Right renal cortex interstitium (tissue), 3 donors: Measurements from ENCODE around the gene COLEC12. TPM values are rescaled to one million over a fixed set of nuclear protein-coding genes. Genes with fewer than 3 reads are reported as not detected.

ENCODE experiments used
- DNase-seq, 3 donors: peaks; one replicate each; pipeline ENCODE4 v3.0.0-alpha.2; 2013; ENCODE audit warnings: low read depth in 3 of 3, low spot score in 2 of 3
- polyA plus RNA-seq, 3 donors: library from polyadenylated mRNA; unstranded; fragments of 120-200 nt; gene quantifications; one replicate each; pipeline ENCODE4 v1.2.1, GENCODE V29; 2013; ENCODE audit not compliant: insufficient read length in 3 of 3

Gene COLEC12
- polyA plus RNA-seq, 3 donors = 23.3 to 30.4 (median 27.9) TPM

- no peak for DNase-seq
Observed at GRCh38 chr18:476251-476664, 24.2 kb downstream of the COLEC12 start.

DNA sequence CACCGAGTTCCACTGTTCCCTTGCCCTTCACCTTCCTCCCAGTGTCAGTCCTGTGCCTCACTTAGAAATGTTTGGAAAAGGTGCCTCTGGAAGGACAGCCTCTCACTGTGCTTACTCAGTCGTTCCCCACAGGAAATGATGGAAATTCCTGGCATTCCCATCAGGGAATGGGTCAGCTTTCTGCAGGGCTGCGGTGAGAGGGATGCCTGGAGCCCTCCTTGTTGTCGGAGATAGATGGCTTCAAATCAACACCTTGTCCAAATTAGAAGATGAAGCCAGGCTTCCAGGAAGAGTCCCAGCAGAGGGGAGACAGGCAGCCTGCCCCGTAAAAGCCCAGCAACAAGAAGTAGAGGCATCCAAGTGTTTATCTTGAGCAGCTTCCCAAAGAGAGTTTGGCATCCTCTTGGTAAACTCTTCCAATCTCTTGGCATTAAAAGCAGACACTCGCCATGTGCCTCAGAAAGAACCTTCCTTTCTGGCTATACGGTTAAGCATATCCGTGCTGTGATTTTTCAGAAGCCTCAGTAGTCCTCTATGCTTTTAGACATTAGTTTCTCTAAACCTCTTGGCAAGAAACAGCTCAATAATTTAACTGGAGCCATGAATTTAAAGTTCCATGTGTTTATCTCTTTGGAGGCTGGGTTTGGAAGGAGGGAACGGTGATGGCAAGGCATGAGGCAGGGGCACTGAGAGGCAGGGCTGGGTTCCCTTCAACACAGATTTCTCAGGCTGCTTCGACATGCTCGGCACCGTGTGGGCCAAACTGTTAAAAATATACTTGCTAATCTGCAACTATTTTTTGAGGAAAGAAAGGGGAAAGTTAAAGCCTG, 25.1 kb downstream of the COLEC12 start:
- no peak for DNase-seq

- no peak for DNase-seq
Observed at GRCh38 chr18:474416-474815, 26.1 kb downstream of the COLEC12 start.

DNA sequence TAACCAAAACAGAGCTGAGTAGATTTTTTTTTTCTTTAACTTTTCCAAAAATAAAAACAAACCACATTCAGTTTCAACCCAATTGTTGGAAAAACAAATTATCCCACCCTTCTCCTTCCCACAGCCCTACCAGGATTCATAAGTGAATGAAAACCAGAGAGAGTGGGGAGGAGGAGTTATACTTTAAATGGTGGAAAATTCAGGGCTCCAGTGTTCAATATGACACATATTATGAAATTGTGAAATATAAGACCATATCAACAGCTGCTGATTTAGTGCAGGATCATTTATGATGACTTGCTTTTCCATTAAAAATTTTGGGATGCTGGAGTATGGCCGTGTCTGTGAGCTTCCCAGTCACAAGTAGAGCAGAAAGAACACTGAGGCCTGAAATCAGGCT, 26.7 kb downstream of the COLEC12 start:
- DNase-seq = no peak

- DNase-seq = no peak
Observed at GRCh38 chr18:471716-472115, 28.8 kb downstream of the COLEC12 start.

DNA sequence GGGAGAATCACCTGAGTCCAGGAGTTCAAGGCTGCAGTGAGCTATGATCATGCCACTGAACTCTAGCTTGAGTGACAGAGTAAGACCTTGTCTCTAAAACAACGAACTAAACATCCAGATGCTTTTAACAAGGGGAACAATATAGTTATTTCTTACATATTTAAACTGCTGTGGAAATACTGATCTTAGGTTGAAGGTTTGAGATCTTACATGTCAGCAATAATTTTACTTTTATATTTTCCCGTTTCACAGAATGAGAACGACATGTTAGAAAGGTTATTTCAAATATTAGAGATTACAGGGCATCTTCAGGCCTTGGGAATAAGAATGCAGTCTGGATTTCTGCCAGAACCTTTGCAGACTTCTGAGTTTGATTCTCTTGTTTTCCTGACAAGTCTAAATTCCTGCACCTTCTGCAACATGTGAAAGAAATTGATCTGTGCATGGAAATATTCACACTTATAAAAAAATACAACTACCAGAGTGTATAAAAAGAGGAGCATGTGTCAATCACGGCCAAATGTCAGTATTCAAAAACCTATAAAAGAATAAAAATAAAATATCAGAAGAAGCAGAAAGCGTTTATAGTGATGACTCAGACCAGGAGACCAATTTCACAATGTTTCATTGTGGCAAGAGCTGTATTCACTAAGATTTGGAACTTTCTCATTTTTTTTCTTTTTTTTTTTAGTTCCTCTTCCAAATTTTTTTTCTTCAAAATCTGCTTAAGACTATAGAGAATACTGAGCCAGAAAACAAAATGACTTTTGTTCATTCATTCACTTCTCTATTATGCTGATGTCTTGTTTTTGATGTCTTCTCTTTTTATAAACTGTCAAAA, 29.6 kb downstream of the COLEC12 start:
- no peak for DNase-seq

- no peak for DNase-seq
Observed at GRCh38 chr18:468955-469790, 31.3 kb downstream of the COLEC12 start.

- no peak for DNase-seq
Observed at GRCh38 chr18:463827-464541, 36.5 kb downstream of the COLEC12 start.

DNA sequence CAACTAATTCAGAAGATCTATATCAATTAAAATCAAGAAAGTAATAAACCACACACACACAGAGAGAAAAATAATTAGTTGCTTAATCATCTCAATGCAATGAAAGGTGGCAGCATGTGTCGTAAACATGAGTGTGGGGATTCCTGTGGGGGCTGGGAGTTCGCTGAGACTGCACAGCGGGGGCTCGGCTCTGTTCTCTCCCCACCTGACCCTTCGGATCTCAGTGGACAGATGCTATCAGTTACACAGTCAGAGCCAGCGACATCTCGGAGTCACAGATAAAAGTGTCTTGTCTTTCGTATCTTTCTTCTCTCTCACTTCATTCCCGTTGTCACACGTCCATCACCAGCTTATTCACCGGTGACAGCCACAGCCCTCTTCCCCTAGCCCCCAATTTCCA, 37.1 kb downstream of the COLEC12 start:
- DNase-seq = no peak

DNA sequence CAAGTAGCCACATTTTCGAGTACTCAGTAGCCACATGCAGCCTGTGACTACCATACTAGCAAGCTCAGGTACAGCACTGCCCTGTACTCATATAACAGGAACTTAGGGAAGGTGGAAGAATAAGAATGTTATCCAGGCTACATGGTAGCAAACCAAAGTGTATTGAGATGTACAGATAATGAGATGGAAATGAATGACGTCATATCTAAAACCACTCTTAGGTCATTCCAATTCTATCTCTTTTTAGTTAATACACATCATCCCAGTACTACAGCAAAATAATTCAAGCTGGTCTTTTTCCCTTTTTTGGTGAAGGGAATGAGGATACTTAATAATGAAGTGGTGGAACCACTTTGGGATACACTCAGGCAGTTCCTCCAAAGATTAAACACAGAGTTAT, 38.7 kb downstream of the COLEC12 start:
- no peak for DNase-seq

- DNase-seq = no peak
Observed at GRCh38 chr18:460791-461190, 39.7 kb downstream of the COLEC12 start.

GRCh38 chr18:459814-460593, 40.5 kb downstream of the COLEC12 start:
- DNase-seq = no peak

- no peak for DNase-seq
Observed at GRCh38 chr18:457521-458412, 42.7 kb downstream of the COLEC12 start.

GRCh38 chr18:457140-457519, 43.4 kb downstream of the COLEC12 start:
- DNase-seq = peak in 1 of 3 donors; percentile 47

DNA sequence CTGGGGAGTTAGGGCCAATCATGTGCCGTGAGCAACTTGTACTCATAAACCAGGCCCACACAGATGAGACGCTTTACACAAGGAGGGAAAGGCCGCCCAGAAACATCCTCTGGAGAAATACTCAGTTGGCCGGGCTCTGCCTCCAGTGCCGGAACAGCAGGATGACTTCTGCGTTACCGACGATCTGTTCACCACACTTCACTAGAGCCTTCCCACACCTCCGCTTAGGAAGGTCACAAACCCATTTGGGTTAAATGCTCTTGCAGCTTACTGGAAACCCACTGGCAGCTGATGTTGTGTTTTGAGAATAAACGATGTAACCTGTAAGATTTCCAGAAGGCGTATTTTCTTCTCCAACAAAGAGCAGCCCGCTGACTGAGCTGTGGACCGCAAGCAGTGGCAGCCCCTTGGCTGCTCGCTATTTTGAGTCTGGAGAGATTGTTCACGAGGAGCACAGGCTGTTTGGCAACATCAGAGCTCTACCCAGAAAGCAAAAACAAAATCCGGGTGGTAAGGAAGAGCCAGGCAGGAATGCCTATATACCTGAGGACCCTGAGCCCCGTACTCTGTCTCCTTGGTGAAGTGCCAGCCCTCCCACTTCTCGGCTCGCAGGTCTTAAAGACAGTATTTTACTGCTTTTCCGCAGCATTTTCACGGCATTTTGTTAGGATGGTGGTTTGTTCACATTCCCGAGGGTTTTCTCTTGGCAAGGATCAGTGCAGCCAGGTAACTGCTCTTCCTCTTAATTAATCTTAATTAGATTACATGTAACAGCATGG, 44.0 kb downstream of the COLEC12 start:
- no peak for DNase-seq

- DNase-seq = no peak
Observed at GRCh38 chr18:453400-453799, 47.1 kb downstream of the COLEC12 start.

DNA sequence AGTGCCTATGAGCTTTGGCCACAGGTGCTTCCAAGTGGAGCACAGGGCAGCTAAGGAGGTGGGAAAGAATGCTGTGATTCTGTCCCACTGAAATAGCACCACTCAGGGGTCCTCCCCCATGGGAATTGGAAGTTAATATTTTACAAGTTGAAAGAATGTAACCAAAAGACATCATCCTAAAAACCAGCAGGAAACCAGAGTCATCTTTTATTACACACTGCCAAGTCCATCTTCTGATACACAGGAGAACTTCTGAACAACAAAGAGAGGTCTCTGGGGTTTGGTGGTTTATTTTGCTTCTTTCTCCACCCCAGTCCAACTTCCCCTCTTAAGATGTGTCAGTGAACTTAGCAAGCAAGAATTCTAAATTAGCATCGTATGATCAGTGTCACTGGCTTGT, 47.7 kb downstream of the COLEC12 start:
- no peak for DNase-seq

DNA sequence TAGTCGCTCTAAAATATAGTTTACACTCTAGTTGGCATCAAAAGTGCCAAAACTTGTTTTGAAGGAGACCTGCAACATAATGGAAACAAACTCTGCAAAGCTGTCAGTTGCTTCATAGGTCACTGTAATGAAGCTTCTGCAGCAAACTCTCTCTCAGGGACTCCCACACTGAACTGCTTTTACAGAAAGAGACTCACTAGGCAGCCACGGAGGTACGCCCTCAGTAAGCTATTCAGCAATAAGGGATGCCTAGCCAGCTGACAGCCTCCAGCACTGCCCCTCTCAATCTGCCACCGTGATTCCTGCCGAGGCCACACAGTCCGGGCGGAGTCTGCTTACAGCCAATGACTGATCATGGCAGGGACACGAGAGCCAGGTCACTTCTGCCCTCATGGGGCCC, 51.1 kb downstream of the COLEC12 start:
- DNase-seq = no peak
